HG03432 (cell line): ENCODE results near the gene HOXA5.

Experiments used
- ATAC-seq: cut with Tn5 transposase; IDR thresholded peaks from one replicate; pipeline ENCODE4 v1.9.1; 2021; ENCODE audit warnings: mild to moderate bottlenecking, moderate library complexity; ENCODE audit not compliant: unreplicated experiment

HOXA5 gene

DNA sequence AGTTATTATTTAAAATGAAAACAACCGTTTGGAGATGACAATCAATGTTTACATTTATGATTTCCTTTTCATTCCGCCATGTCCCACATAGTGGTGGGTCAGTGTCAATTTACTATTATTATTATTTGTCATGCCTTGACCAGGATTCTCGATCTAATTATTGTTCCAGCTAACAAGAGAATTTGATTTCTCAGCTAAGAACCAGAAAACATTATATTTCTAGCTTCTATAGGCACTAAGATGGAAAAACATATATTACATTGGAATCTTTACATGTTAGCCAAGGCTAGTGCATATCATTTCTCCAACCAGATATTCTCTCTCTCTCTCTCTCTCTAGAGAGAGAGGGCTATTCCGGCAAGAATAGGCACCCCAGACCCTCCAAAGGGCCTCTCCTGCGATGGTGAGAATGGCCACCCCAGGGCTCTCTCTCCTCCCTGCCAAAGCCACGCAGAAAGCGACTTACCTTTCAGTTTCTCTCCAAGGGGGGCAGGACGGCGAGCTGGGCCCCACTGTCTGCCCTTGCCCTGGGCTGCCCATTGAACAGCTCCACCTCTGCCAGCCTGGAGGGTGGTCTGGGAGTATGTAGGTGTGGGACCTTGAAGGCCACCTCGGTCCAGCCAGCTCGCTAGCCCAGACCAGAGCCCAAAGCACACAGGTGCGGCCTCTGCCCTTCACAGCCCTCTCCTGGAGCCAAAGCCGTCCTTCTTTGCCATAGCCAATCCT, 6.5 kb upstream of the HOXA5 start:
- no peak for ATAC-seq

- ATAC-seq = no peak
Observed at GRCh38 chr7:27148756-27149641, 5.5 kb upstream of the HOXA5 start.

- no peak for ATAC-seq
Observed at GRCh38 chr7:27148031-27148755, 4.7 kb upstream of the HOXA5 start.

GRCh38 chr7:27147199-27148030, 3.9 kb upstream of the HOXA5 start, which contains the start of gene HOXA6:
TSS of gene HOXA6 (minus strand) at chr7:27147774. CDS start at chr7:27147749, 25 bp downstream.
- no peak for ATAC-seq

- ATAC-seq = no peak
Observed at GRCh38 chr7:27146491-27147198, 3.2 kb upstream of the HOXA5 start.

DNA sequence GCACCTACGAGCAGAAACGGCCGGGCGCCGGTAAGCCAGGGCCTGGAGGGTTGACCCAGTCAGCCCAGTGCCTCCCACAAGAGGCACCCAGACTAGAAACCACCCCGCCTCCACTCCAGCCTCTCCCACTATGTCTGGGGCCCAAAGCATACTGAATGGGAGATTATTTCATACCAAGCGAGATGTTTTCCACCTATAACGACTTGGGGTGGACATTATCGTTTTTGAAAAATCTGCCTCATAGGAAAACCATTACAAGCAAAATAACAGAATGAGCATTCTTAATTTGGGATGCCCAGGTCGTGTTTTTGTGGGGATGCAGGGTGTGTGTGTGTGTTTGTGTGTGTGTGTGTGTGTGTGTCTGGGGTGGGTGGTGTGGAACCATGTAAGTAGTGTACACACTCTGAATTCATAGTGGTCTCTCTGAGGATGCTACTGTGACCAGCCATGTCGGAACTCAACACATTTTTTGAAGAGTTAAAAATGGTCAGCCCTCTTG, 2.5 kb upstream of the HOXA5 start:
- ATAC-seq = no peak

DNA sequence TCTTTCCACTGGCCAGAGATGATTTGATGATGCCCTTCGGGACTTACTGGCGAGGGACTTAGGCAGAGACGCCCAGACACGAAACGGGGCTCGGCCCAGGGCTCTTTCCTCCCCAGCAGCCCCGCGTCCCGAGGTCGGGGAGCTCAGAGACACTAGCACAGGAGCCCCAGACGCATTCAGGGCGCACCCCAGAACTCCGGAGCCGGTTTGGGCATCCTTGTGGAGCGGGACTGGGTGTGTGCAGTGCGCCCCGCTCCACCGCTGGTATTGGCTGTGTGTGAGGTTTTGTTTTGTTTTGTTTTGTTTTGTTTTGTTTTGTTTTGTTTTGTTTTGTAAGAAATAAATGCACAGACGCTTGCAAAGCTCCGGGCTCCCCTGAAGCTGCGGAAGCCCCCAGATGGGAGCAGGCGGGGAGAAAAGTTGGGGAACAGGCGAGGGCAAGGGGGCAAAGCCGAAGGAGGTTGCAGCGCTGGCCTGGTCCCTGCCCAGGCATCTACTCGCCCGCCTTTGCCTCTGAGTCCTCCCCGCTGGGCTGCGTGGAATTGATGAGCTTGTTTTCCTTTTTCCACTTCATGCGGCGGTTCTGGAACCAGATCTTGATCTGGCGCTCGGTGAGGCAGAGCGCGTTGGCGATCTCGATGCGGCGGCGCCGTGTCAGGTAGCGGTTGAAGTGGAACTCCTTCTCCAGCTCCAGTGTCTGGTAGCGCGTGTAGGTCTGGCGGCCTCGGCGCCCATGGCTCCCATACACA, 1.9 kb upstream of the HOXA5 start:
- no peak for ATAC-seq

DNA sequence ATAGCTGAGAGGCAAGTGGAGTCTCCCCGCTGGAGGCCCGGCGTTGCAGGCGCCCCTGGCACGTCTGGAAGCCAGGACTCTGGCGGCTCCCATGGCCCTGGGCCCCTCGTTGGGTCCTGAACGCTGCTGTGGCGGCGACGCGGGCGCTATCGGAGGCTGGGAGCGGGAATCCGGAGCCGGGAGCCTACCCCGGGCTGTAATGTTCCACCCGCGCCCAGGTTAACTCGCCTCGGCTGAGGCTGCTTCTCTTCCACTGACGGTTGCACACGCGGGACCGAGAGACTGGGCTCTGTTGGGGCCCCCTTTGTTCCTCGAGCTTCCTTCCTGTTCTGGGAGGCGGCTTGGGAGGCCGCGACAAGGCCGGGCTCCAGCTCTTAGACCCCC, 1.3 kb upstream of the HOXA5 start:
- no peak for ATAC-seq

- no peak for ATAC-seq
Observed at GRCh38 chr7:27143950-27144780, 684 bp upstream of the HOXA5 start.

- no peak for ATAC-seq
Observed at GRCh38 chr7:27142580-27143022, 880 bp downstream of the HOXA5 start.

DNA sequence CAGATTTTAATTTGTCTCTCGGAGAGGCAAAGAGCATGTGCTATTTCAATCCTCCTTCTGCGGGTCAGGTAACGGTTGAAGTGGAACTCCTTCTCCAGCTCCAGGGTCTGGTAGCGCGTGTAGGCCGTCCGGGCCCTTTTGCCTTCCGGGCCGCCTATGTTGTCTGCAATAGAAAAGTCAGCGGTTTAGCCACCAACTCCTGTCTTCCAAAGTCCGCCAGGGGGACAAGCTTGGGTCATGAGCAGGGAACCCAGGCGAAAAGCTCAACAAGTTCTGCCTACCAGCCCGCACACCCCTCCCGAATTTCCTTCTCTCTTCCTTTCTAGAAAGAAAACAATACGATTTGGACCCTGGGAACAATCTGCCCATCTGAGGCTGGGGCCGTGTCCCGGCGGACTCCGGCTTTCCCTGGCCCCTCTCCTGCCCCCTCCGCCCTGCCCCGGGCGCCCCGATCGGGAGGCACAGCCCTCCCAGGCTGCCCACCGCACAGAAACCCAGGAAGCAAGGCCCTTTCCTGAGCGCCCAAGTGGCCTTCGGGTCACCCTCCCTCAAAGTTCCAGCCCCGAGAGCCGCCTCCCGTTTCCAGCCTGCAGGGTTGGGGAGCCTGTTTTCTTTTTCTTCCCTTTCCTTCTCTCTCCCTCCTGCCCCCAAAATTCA, 1.4 kb downstream of the HOXA5 start:
- ATAC-seq = no peak

GRCh38 chr7:27141137-27141922, 2.2 kb downstream of the HOXA5 start:
- no peak for ATAC-seq

- ATAC-seq = no peak
Observed at GRCh38 chr7:27140126-27140857, 3.2 kb downstream of the HOXA5 start.

DNA sequence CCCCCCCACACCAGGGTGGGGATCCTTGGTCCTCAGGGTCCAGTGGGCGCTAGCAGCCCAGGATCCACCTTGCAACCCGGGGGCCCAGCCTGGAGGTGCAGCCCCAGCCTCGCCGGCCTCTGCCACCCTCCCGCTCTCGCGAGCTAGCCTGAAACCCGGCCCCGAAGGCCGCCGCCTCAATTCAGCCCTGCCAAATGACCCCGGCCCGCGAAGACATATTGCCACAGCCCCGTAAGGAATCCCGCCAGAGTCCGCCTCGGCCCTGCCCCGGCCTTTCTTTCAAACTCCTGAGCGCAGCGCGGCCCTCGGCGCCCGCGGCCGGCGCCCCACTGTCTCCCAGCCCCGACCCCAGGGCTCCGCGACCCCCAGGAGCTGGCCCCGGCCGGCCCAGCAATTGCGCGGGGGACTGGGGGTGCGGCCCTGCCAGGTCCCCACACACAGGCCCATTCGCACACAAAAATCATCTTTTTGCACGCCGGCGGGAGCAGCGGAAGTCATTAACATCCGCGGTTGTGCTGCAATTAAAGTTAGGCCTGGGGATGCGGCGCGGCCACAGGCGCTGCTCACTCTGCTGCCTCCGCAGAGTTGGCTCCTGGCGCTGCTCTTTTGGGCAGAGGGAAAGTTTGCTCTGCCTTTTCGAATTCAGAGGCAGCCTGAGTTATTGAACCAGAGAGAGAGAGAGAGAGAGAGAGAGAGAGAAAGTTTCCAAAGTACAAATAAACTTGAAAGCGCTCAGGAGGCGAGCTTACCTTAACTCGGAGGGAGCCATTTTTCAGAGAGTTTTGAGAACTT, 4.0 kb downstream of the HOXA5 start:
- ATAC-seq = no peak

GRCh38 chr7:27138985-27139333, 4.5 kb downstream of the HOXA5 start:
- no peak for ATAC-seq
